NCI-H2227 (cell line): ENCODE data around the gene LYZ.

Experiments used
- DNase-seq: peaks from one replicate; lab custom pipeline; 2025; ENCODE audit not compliant: unreplicated experiment; lab: John Stamatoyannopoulos, UW

LYZ gene

DNA sequence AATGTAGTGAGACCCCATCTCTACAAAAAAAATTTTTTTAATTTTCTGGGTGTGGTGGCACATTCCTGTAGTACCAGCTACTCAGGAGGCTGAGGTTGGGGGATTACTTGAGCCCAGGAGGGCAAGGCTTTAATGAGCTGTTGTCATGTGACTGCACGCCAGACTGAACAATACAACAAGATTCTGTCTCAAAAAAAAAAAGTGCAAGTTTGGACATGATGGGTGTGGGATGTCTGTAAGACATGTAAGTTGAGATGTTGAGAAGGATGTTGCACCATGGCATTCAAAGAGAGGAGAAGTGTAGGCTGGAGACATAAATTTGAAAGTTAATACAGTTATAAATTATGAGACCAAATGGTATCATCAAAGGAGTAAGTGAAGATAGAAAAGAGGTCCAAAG lies 34.9 kb downstream of the LYZ start:
- DNase-seq, result no peak

- no peak for DNase-seq
Measured at GRCh38 chr12:69385038-69385437, 36.9 kb downstream of the LYZ start.

DNA sequence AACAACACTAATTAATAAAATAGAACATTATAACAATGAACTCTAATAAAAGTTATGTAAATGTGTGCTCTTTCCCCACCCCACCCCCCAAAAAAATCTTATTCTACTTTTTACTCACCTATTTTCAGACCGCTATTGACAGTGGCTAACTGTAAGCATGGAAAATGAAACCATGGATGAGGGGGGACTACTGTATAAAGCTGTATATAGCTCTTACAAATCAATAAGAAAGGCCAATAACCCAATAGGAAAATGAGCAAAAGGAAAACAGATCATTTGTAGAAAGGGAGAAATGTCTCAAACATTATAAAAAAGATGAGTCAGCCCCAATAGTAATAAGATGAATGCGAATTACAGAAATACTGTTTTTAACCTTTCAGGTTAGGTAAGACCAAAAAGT lies 38.7 kb downstream of the LYZ start:
- DNase-seq, result no peak

DNA sequence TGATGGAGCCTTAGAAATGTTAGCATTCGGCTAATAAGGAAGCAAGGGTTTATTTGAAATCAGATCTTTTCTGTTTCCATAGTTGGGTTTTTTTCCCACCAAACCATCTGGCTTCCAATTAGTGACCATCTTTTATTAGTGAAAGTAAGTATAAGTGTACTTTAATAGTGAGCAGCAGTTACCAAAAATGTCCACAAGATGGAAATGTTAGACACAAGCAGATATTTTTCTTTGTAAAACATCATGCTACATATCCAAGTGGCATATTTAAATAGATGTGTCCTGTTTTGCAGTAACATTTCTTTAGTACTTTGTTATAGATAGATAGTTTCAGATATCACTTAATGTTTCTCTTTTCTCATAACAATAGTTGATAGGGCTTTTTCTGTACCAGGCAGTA lies 40.2 kb downstream of the LYZ start:
- DNase-seq, result peak; percentile 17

GRCh38 chr12:69389831-69390230 lies 41.6 kb downstream of the LYZ start:
- no peak for DNase-seq

GRCh38 chr12:69392179-69392928 lies 44.2 kb downstream of the LYZ start:
- DNase-seq, result no peak

- no peak for DNase-seq
Measured at GRCh38 chr12:69396041-69396440, 47.9 kb downstream of the LYZ start.

- DNase-seq, result no peak
Measured at GRCh38 chr12:69396963-69397362, 48.8 kb downstream of the LYZ start.

DNA sequence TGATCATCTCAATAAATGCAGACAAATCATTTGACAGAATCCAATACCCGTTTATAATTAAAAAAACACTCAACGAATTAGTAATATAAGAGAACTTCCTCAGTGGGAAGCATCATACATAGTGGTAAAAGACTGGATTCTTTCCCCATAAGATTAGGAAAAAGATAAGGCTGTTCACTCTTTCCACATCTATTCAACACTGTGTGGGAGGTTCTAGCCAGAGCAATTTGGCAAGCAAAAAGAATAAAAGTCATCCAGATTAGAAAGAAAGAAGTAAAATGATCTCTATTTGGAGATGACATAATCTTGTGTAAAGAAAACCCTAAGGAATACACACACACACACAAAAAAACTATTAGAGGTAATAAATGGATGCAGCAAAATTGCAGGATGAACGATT lies 49.8 kb downstream of the LYZ start:
- DNase-seq, result no peak

DNA sequence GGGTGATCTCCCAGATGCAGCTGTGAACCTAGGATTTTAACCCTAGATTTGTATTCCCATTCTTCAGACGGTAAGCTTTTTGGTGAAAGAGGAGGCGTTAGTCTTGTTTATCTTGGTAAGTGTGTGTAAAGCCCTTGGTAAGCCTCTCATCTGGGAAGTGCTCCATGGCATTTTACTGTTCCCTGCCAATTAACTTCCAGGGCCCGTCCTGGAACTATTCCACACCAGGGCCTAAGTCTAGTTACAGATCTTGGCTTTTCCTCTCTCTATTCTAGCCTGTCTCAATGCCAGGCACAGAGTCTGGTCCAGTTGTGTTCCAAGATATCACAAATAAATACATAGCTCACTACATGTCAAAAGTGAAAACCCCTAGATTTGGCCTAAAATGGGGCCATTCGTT lies 53.8 kb downstream of the LYZ start:
- DNase-seq, result no peak
